NCI-H510A treated with DMSO at 0.1 percent for 48 hours (cell line): ENCODE results near the gene PRKCE.
"Not testable (repeated sequence)": the region's sequence is repeated elsewhere in the genome, so short reads cannot be mapped to it uniquely, and the experiment has no call there.

ENCODE experiments used
- DNase-seq: peaks from one replicate; lab custom pipeline; 2025; lab: John Stamatoyannopoulos, UW

The PRKCE gene

DNA sequence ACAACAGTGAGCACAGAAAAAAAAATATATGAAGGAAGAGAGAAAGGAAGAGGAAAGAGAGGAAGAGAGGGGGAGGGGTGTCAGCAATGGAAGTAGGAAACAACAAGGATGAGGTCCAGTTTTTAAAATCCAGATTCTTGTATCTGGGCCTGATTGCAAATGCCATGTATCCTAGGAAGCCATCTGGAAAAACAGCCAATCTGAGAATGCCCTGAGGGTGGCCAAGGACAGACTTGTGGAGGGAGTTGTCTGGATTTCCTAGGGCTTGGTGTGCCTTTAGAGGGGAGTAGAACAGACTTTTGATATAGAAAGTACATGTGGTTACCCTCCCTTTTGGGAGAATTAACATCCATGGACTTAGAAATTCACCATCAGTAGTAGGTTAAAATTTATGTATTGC is 47.1 kb downstream of the PRKCE start:
- DNase-seq, result no peak

GRCh38 chr2:45699032-45699658 is 47.7 kb downstream of the PRKCE start:
- DNase-seq, result no peak

DNA sequence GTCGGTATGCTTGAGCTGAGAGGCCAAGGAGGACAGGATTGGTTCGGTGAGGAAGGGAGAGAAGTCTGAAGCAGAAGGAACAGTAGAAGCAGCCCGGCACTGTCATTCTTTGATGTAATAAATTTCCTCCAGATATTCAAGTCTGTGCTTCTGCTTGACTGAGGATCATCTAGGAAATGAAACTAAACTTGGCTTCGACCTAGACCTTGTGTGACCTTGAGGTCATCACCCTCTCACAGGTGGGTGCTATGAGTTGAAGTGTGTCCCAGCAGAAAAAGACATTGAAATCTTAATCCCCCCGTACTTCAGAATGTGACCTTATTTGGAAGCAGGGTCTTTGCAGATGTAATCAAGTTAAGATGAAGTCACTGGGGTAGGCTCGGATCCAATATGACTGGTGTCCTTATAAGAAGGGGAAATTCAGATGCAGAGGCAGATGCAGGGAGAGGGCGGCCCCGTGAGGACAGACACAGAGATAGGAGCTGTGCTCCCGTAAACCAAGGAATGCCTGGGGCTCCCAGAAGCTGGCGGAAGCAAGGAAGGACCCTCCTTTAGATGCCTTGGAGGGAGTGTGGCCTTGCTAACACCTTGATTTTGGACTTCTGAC is 49.0 kb downstream of the PRKCE start:
- DNase-seq, result no peak

DNA sequence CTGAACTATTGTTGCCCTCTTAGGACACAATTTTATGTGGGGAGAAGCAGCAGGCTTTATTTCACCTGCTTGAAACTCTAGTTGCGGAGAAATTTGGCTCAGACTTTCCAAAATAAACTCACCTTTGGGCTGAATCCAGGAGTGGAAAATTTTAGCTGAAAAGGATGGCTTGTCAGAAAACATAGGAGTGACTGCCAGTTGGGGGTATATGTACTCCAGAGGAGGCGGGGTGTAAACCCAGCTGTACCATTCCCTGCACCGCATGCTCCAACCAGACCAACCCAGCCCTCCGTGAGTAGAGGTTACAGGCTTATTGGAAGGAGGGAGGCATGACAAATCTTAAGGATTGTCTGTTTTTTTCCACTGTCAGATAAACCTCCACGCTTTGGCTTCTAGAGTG is 53.8 kb downstream of the PRKCE start:
- no peak for DNase-seq

GRCh38 chr2:45706033-45706432 is 54.6 kb downstream of the PRKCE start:
- DNase-seq, result no peak

- DNase-seq, result no peak
These were observed 55.5 kb downstream of the PRKCE start for GRCh38 chr2:45707006-45707405.

DNA sequence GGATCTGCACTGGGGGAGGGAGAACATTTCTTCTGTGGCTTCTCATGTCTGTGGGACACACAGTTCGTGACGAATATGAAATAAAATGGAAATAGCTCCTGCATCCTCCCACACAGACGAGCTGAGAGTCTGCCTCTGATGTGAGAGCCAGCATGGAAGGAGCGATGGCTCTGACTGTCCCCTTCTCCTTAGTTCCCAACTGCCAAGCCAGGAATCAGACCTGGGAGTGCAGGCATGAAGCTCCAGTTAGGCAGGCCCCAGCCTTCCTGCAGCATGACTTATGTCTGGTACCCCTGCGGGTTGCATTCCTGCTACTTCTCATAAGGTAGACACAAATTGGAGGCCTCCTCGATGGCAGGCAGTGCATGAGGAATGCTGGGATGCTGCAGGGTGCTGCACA is 56.2 kb downstream of the PRKCE start:
- no peak for DNase-seq

DNA sequence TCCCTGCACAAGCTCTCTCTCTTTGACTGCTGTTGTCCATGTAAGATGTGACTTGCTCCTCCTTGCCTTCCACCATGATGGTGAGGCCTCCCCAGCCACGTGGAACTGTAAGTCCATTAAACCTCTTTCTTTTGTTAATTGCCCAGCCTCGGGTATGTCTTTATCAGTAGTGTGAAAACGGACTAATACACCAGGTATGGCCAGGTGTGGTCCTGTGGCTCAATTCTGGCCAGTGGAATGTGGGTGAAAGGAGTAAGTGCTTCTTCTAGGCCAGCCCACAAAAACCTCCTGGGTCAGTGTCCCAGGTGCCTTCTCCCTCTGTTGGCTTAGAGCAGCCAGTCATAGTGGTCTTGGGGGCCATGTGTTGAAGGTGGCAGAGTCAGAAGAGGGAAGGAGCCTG is 57.0 kb downstream of the PRKCE start:
- no peak for DNase-seq

DNA sequence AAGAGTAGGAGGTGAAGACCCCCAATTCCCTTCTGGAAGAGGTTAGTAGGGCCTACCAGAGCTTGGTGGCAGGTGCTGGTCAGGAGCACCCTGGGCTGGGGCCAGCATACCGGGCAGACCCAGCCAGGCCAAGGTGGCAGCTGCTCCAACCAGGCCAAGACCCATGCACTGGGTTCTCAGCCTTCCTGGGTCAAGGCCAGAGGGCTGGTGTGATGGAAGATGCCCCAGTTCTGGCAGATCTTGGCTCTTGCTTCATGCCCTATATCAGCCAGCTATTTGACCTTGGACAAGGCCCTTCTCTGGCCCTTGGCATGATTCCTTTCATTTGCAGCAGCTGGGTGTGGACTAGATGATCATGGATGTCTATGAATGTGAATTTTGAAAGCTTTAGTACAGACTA is 57.7 kb downstream of the PRKCE start:
- no peak for DNase-seq

- no peak for DNase-seq
These were observed 59.0 kb downstream of the PRKCE start for GRCh38 chr2:45710468-45710867.

GRCh38 chr2:45711224-45711623 is 59.7 kb downstream of the PRKCE start:
- no peak for DNase-seq

- DNase-seq, result peak; percentile 7
These were observed 61.1 kb downstream of the PRKCE start for GRCh38 chr2:45712570-45712969.

DNA sequence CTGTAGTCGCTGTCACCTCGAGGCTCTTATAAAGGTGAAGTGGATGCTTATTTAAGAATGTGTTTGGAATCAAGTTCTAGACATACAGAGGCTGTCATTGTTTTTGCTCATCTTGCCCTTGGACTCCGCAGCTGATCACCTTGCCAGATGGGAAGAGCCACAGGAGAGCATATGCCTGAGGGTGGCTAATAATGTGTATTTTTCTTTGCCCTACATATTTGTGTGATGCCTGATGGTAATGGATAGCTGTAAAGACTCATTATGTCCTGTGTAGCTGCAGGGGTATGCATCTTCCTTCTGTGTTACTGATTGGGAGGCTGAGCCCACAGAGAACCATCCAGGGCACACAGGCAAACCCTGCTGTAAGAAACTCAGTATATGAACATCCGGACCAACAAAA is 61.7 kb downstream of the PRKCE start:
- no peak for DNase-seq

DNA sequence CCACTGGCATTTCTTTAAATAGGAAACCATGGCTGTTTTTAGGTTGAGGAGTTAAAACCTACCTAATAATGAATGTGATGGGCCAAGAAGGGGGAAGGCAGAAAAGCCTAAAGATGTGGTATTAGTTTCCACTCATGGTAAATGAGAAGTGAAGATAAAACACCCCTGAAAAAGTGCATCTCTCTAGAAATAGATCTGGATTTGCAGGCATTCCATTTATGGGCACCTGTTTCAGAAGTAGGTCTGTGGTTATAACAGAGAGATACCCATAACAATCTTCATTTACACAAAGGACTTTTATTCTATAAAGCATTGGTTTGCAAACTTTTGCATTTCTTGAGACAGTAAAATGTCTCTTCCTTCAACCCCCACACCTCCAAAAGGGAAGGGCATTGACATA is 62.1 kb downstream of the PRKCE start:
- DNase-seq, result no peak

DNA sequence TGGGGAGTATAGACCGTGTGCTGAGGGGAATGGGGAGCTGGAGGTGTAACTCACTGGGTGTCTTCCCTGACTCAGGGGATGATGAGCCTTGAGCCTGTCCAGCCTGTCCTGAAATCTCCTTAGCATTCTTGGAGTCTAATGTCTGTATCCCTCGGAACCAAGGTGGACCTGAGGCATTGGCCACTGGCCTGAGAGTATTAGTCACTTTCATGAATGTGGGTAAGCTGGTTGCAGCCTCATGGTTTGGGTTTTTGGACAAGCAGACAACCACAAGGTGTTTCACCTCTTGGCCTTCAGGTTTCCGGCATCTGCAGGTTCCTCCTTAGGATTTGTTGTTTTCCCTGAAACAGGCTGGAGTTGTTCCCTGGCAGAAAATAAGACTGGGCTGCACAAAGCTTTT is 63.2 kb downstream of the PRKCE start:
- DNase-seq, result no peak

DNA sequence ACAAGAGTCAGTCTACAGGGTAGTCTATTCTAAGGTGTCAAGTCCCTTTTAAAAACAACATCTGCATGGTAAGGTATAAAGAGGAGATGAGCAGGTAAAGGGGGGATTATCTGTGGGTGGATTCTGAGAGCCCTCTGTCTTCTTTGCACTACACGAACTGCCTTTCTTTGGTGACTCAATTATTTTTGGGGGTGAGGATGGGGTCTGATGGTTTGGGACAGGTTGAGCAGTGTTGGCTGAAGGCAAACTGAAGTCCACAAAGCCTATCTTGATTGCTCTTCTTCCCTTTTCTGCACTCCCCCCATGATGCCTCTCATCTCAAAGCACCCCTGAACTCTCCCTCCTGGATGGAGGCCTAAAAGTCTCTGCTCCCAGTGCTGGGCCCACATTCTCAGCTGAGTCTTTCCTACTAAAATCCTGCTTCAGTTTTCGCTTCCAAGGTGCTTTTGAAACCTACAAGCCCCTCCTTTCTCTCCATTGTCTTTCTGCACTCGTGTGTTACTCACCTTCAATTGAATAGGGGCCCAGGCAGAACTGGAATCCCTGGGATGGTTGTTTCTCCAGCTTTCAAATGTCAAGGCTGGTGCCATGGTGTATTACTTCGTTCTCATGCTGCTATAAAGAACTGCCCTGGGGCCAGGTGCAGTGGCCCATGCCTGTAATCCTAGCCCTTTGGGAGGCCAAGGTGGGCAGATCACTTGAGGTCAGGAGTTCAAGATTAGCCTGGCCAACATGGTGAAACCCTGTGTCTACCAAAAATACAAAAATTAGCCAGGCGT is 64.3 kb downstream of the PRKCE start:
- DNase-seq, result no peak

GRCh38 chr2:45716432-45716831 is 65.0 kb downstream of the PRKCE start:
- not testable (repeated sequence) for DNase-seq

GRCh38 chr2:45716915-45717314 is 65.4 kb downstream of the PRKCE start:
- no peak for DNase-seq

GRCh38 chr2:45720210-45720609 is 68.7 kb downstream of the PRKCE start:
- no peak for DNase-seq

DNA sequence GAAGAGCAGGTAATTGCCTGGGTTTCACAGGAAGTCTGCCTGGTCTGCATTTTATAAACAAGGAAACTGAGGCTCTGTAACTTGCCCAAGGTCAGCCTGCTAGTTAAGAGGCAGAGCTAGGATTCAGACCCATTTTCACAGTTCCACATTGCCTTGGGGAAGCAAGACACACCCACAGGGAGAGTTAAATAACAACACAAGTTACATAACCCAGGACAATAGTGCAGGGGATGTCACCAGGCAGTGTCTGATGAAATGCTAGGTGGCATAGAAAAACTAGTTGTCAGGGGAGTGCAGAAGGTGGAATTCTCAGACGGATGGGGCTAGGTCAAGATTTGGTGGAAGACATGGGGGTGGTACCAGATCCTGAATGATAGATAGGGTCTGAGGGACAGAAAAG is 69.7 kb downstream of the PRKCE start:
- DNase-seq, result no peak

GRCh38 chr2:45722477-45722876 is 71.0 kb downstream of the PRKCE start:
- DNase-seq, result no peak

GRCh38 chr2:45723857-45724256 is 72.4 kb downstream of the PRKCE start:
- no peak for DNase-seq

DNA sequence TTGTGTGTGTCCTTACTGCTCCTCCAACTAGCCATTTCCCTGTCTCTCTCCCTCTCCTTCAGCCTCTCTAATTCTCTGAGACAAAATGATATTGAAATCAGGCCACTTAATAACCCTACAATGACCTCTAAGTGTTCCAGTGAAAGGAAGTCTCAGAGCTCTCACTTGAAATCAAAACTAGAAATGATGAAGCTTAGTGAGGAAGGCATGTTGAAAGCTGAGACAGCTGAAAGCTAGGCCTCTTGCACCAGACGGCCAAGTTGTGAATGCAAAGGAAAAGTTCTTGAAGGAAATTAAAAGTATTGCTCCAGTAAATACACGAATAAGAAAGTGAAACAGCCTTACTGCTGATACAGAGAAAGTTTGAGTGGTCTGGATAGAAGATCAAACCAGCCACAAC is 72.9 kb downstream of the PRKCE start:
- DNase-seq, result no peak

- DNase-seq, result no peak
These were observed 74.3 kb downstream of the PRKCE start for GRCh38 chr2:45725731-45726130.
